HUDEP-2 (cell line): Measurements from ENCODE around the gene MDM2.

ENCODE experiments used
- DNase-seq, 76 experiments: peaks; one replicate each; lab custom pipeline; 2025; ENCODE audit not compliant: unreplicated experiment in 76 of 76; lab: John Stamatoyannopoulos, UW

The MDM2 gene

GRCh38 chr12:68896881-68897540, 89.0 kb downstream of the MDM2 start:
- DNase-seq = no peak

- no peak for DNase-seq
These were observed 91.3 kb downstream of the MDM2 start for GRCh38 chr12:68899251-68899771.

DNA sequence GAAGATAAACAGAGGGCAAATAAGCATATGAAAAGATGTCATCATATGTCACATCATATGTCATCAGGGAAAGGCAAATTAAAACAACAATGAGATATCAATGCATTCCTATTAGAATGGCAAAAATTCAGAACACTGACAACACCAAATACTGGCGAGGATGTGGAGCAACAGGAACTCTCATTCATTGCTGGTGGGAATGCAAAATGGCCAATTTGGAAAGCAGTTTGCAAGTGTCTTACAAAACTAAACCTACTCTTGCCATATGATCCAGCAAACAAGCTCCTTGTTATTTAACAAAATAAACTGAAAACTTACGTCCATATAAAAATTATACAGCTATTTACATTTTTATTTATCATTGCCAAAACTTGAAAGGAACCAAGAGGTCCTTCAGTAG, 92.3 kb downstream of the MDM2 start:
- no peak for DNase-seq
